Thyroid gland (tissue), 4 donors: ENCODE measurements around the gene UBE2QL1.

Experiments used
- CTCF ChIP-seq, 6 experiments: fragments of 200-600 bp in 3 of 6; fragments of 450-650 bp in 3 of 6; sonication (generic) in 3 of 6; IDR thresholded peaks; one replicate each; pipeline ENCODE4 v1.5.1; 2016 to 2019; ENCODE audit warnings: antibody characterized with exemption in 6 of 6, mild to moderate bottlenecking in 2 of 6, inconsistent platforms in 1 of 6, moderate library complexity in 1 of 6
- POLR2A ChIP-seq, 2 donors: fragments of 450-650 bp; IDR thresholded peaks; one replicate each; pipeline ENCODE4 v1.6.1; 2017; ENCODE audit warnings: antibody characterized with exemption in 2 of 2, mild to moderate bottlenecking in 2 of 2, moderate library complexity in 1 of 2

- TF ChIP-seq CTCF (IDR thresholded peaks at IDR 0.05) = no peak
- TF ChIP-seq POLR2A (IDR thresholded peaks at IDR 0.05) = no peak
These were observed 8.9 kb downstream of the UBE2QL1 start for GRCh38 chr5:6457592-6457991.
